Left lung (tissue), 10 donors: Measurements from ENCODE around the gene CADM1. TPM values are rescaled to one million over a fixed set of nuclear protein-coding genes. Genes with fewer than 3 reads are reported as not detected.

Source experiments
- ATAC-seq: fragments of 200-7000 bp; cut with Tn5 transposase; one replicate; pipeline ENCODE4 v1.9.1; 2020; ENCODE audit warnings: moderate library complexity
- DNase-seq, 4 donors: peaks; one replicate each; pipeline ENCODE4 v3.0.0-alpha.2; 2013 to 2020
- H3K27ac ChIP-seq, 2 donors: fragments of 200-600 bp; sonication (generic) in 1 of 2; one replicate each; pipeline versions ENCODE4 v1.5.0 to v1.8.0; 2020 to 2021
- H3K27me3 ChIP-seq, 2 donors: fragments of 200-600 bp; sonication (generic) in 1 of 2; one replicate each; pipeline versions ENCODE4 v1.5.0 to v1.8.0; 2020 to 2021
- H3K36me3 ChIP-seq, 2 donors: fragments of 200-600 bp; sonication (generic) in 1 of 2; one replicate each; pipeline versions ENCODE4 v1.5.0 to v1.8.0; 2020 to 2021
- H3K4me1 ChIP-seq, 2 donors: fragments of 200-600 bp; one replicate each; pipeline ENCODE4 v1.8.0; 2021
- H3K4me3 ChIP-seq, 2 donors: fragments of 200-600 bp; sonication (generic) in 1 of 2; one replicate each; pipeline versions ENCODE4 v1.5.0 to v1.8.0; 2020 to 2021; ENCODE audit warnings: mild to moderate bottlenecking in 1 of 2
- H3K9me3 ChIP-seq, 2 donors: fragments of 200-600 bp; sonication (generic) in 1 of 2; one replicate each; pipeline versions ENCODE4 v1.5.0 to v1.8.0; 2020 to 2021
- intact Hi-C, 2 donors: fragments of 100-400 bp; cut with DNase I; formaldehyde crosslinking; loops; one replicate each; pipeline versions ENCODE4 v1.11.2 to v1.14.2; 2022
- polyA plus RNA-seq, 6 donors: library from polyadenylated mRNA; unstranded; fragments of 120-200 nt; gene quantifications; one replicate each; pipeline ENCODE4 v1.2.1, GENCODE V29; 2013; ENCODE audit not compliant: insufficient read length in 6 of 6
- total RNA-seq, 2 donors: library from RNA; stranded (reverse); fragmentation: NEBNext Ultra II Directional; extraction: Animal tissue kit (Norgen Biotek cat#: 25700); gene quantifications; one replicate each; pipeline ENCODE4 v1.2.1, GENCODE V29; 2021
- TF ChIP-seq, protein P1 (sequence below), 2 donors: fragments of 200-600 bp; sonication (generic) in 1 of 2; IDR thresholded peaks; one replicate each; pipeline versions ENCODE4 v1.5.0 to v1.8.0; 2021; ENCODE audit warnings: antibody characterized with exemption in 2 of 2
- donor health status: DM: no; HTN: yes; CAD: no.
- donor health status: DM: no; HTN: no; CAD: no.

Gene CADM1
- total and polyA plus RNA-seq, 8 donors = 105 to 307 (median 156) TPM

DNA sequence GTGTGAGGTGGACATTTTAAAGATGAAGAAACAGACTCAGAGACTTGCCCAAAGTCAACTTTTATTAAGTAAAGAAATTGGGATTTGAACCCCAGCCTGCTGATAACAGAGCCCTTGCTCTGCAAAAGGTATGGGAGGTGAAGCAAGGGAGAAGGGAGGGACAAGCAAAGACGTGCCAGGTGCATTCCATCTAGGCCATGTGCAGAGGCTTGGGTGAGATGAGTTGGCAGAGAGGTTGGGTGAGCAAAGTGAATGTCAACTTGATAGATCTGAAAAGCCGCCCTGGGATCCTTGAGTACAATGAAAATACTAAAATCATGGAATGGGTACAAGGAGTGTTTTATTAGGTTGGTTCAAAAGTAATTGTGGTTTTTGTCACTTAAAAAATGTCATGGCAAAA lies 341.3 kb downstream of the CADM1 start:
- no peak for ATAC-seq
- DNase-seq = no peak
- no peaks in the 10 kb centered on the region for H3K36me3 ChIP-seq
- no peaks in the 10 kb centered on the region for H3K4me1 ChIP-seq
- H3K9me3 ChIP-seq = no peaks in the 10 kb centered on the region
- intact Hi-C loops = no loop called here
- peaks cover 0 to 49% of the 10 kb centered on the region in 2 donors for H3K27me3 ChIP-seq
- TF ChIP-seq, protein P1, sequence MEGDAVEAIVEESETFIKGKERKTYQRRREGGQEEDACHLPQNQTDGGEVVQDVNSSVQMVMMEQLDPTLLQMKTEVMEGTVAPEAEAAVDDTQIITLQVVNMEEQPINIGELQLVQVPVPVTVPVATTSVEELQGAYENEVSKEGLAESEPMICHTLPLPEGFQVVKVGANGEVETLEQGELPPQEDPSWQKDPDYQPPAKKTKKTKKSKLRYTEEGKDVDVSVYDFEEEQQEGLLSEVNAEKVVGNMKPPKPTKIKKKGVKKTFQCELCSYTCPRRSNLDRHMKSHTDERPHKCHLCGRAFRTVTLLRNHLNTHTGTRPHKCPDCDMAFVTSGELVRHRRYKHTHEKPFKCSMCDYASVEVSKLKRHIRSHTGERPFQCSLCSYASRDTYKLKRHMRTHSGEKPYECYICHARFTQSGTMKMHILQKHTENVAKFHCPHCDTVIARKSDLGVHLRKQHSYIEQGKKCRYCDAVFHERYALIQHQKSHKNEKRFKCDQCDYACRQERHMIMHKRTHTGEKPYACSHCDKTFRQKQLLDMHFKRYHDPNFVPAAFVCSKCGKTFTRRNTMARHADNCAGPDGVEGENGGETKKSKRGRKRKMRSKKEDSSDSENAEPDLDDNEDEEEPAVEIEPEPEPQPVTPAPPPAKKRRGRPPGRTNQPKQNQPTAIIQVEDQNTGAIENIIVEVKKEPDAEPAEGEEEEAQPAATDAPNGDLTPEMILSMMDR (IDR thresholded peaks at IDR 0.05) = no peak
- H3K4me3 ChIP-seq = no peak overlapping the region
- H3K27ac ChIP-seq = no peak overlapping the region

DNA sequence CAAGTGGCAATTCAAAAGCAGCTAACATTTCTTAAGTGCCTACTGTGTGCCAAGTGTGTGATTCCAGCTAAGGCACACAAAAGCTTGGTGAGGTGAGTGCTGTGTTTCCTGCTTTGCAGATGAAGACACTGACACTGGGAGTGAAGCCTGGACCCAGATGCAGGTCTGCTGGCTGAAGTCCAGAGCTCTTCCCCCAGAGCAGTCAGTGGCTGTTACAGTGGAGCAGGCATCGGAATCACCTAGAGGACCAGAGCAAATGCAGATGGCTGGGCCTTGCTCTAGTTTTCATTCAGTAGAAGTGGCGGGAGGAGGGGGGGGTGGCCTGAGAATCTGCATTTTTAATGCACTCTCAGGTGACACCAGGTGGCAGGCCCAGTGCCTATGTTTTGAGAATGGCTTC lies 342.3 kb downstream of the CADM1 start:
- Histone ChIP-seq H3K4me3 (no peak overlapping the region), H3K4me1 (no peaks in the 10 kb centered on the region), H3K27ac (no peak overlapping the region), H3K36me3 (no peaks in the 10 kb centered on the region), H3K9me3 (no peaks in the 10 kb centered on the region), H3K27me3 (peaks cover 0 to 48% of the 10 kb centered on the region in 2 donors)
- intact Hi-C loops = no loop called here
- TF ChIP-seq, protein P1 (IDR thresholded peaks at IDR 0.05) = no peak
- peak; percentile 62 for ATAC-seq
- DNase-seq = no peak

DNA sequence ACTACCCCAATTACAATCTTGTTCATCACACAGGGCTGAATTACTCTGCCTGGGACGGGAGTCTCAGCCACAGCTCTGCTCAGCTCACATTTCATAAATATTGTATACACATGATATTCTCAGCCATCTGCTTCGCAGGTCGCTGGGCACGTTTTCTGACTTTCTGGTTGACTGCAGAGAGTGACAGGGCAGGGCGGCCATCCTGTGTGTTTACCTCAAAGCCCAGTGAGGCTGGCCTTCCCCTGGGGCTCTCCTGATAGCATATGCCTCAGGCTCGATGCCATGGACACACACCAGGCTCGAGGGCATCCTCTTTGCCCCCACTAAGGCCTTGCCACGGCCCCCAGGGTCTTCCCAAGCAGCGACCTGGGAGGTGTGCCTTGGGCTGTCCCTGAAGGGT lies 345.0 kb downstream of the CADM1 start:
- H3K27me3 ChIP-seq = peaks cover 0 to 22% of the 10 kb centered on the region in 2 donors
- intact Hi-C loops = no loop called here
- TF ChIP-seq, protein P1 (IDR thresholded peaks at IDR 0.05) = no peak
- no peak overlapping the region for H3K27ac ChIP-seq
- no peaks in the 10 kb centered on the region for H3K9me3 ChIP-seq
- no peak overlapping the region for H3K4me3 ChIP-seq
- DNase-seq = no peak
- no peaks in the 10 kb centered on the region for H3K4me1 ChIP-seq
- no peak for ATAC-seq
- no peaks in the 10 kb centered on the region for H3K36me3 ChIP-seq

DNA sequence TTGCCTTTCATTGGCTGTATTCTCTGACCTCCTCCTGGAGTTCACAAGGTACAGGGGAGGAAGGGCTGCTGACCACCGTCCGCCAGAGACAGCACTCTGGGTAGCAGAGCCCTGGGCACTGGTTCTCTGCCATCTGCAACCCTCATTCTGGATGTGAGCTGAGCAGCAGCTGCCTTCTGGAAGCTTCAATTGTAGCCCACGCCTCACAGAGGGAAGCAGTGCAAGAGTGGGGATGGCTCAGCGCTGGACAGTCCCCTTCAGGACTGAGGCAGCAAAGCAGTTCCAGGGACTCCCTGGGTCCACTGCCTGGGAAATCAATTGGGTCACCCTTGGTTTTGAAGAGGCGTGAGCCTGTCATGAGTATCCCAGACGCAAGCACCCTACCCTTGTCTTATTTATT lies 346.2 kb downstream of the CADM1 start:
- H3K27ac ChIP-seq = no peak overlapping the region
- TF ChIP-seq, protein P1 (IDR thresholded peaks at IDR 0.05) = no peak
- no peak overlapping the region for H3K4me3 ChIP-seq
- H3K36me3 ChIP-seq = no peaks in the 10 kb centered on the region
- ATAC-seq (no peak), DNase-seq (no peak)
- intact Hi-C loops = no loop called here
- H3K27me3 ChIP-seq = peaks cover 0 to 10% of the 10 kb centered on the region in 2 donors
- H3K4me1 ChIP-seq = no peaks in the 10 kb centered on the region
- no peaks in the 10 kb centered on the region for H3K9me3 ChIP-seq

DNA sequence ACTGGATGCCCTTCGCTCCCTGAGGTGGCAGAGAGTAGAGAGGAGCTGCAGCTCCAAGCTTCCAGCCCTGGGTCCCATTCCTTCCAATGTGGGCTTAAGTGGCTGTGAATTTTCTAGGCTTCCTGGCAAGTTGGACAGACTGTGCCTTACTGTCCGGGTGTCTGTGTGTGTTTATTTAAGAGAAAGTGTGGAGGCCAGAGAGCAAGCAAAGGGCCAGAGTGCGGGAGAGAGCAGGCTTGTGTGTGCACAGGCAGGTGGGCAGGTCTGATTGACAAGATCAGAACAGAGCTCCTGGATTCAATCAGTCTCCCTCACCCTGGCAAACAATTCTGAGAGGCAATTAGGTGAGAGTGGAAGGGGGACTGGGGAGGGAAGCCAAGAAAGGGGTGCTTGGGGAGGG lies 347.0 kb downstream of the CADM1 start:
- ATAC-seq = no peak
- no peak overlapping the region for H3K4me3 ChIP-seq
- H3K9me3 ChIP-seq = no peaks in the 10 kb centered on the region
- intact Hi-C loops = no loop called here
- no peaks in the 10 kb centered on the region for H3K36me3 ChIP-seq
- H3K4me1 ChIP-seq = no peaks in the 10 kb centered on the region
- H3K27me3 ChIP-seq = peaks cover 0 to 6% of the 10 kb centered on the region in 2 donors
- TF ChIP-seq, protein P1 (IDR thresholded peaks at IDR 0.05) = no peak
- H3K27ac ChIP-seq = no peak overlapping the region
- no peak for DNase-seq
